MCF 10A (cell line): ENCODE data around the gene UBXN11. TPM values are rescaled to one million over a fixed set of nuclear protein-coding genes. Genes with fewer than 3 reads are reported as not detected.
"Not testable (repeated sequence)": the region's sequence is repeated elsewhere in the genome, so short reads cannot be mapped to it uniquely, and the experiment has no call there.

Experiments
- BruUV-seq: library from RNA; stranded (reverse); fragments of 400-500 nt; replicated peaks from 2 replicates; lab custom pipeline; 2021; lab: Mats Ljungman, UMichigan
- CTCF ChIA-PET: fragments of 300-600 bp; sonication (Branson Sonifier 250); formaldehyde crosslinking; extraction: SDS; loops from one replicate; lab custom pipeline; 2021; ENCODE audit warnings: antibody characterized with exemption, inconsistent platforms; lab: Yijun Ruan, JAX
- POLR2A ChIA-PET: fragments of 300-600, 350-650 bp; sonication (Branson Sonifier 250); formaldehyde crosslinking; extraction: SDS; loops from one replicate; lab custom pipeline; 2020; ENCODE audit warnings: antibody characterized with exemption, inconsistent platforms; lab: Yijun Ruan, JAX
- DNase-seq: peaks from one replicate; pipeline ENCODE4 v3.0.0-alpha.2; 2018; ENCODE audit not compliant: unreplicated experiment
- H3K27ac Mint-ChIP-seq: one replicate; pipeline ENCODE4 v1.8.0; 2022; ENCODE audit warnings: mild to moderate bottlenecking, low read depth, mixed read lengths; ENCODE audit not compliant: unreplicated experiment
- H3K27me3 Mint-ChIP-seq: one replicate; pipeline ENCODE4 v1.8.0; 2022; ENCODE audit warnings: mixed read lengths; ENCODE audit not compliant: insufficient read depth, unreplicated experiment
- H3K36me3 Mint-ChIP-seq: one replicate; pipeline ENCODE4 v1.8.0; 2022; ENCODE audit warnings: mild to moderate bottlenecking, moderate library complexity, mixed read lengths; ENCODE audit not compliant: insufficient read depth, unreplicated experiment
- H3K4me1 Mint-ChIP-seq: one replicate; pipeline ENCODE4 v1.8.0; 2022; ENCODE audit warnings: mixed read lengths; ENCODE audit not compliant: insufficient read depth, unreplicated experiment
- H3K4me3 Mint-ChIP-seq: one replicate; pipeline ENCODE4 v1.8.0; 2022; ENCODE audit warnings: mild to moderate bottlenecking, moderate library complexity, mixed read lengths; ENCODE audit not compliant: unreplicated experiment
- H3K9me3 Mint-ChIP-seq: one replicate; pipeline ENCODE4 v1.8.0; 2022; ENCODE audit warnings: mixed read lengths; ENCODE audit not compliant: unreplicated experiment
- CTCF ChIP-seq: fragments of 200-600 bp; IDR thresholded peaks from one replicate; pipeline ENCODE4 v1.8.0; 2022; ENCODE audit warnings: antibody characterized with exemption, mild to moderate bottlenecking; ENCODE audit not compliant: unreplicated experiment
- intact Hi-C: fragments of 100-400 bp; cut with micrococcal nuclease; formaldehyde crosslinking; loops from 2 replicates; pipeline ENCODE4 v1.14.1; 2022
- total RNA-seq: library from RNA; stranded (reverse); gene quantifications from 2 replicates; pipeline ENCODE4 v1.2.3, GENCODE V29; 2022

UBXN11 gene
- total RNA-seq, 1 experiment from 2014 or later, result 17.7 TPM

GRCh38 chr1:26337206-26337535, 30.7 kb upstream of the UBXN11 start:
- intact Hi-C loops, result no loop called here
- H3K27me3 Mint-ChIP-seq, result no peaks in the 10 kb centered on the region
- no peaks in the 10 kb centered on the region for H3K36me3 Mint-ChIP-seq
- H3K27ac Mint-ChIP-seq, result no peak overlapping the region
- BruUV-seq, result TSS peak; percentile 74
- POLR2A ChIA-PET, result interaction anchor here (0.5 to 1.9 kb wide), 6 partner anchors 12 to 96 kb away, joined by 3 to 6 read pairs (median 4); partner anchors contain the start of gene DHDDS
- no peak for DNase-seq
- peaks cover 6% of the 10 kb centered on the region for H3K4me1 Mint-ChIP-seq
- H3K9me3 Mint-ChIP-seq, result no peaks in the 10 kb centered on the region
- CTCF ChIA-PET, result no interaction called here
- peak overlapping the region; percentile 81 for H3K4me3 Mint-ChIP-seq
- no peak for TF ChIP-seq CTCF

GRCh38 chr1:26336477-26337205, 30.2 kb upstream of the UBXN11 start:
- no peaks in the 10 kb centered on the region for H3K36me3 Mint-ChIP-seq
- no peaks in the 10 kb centered on the region for H3K27me3 Mint-ChIP-seq
- POLR2A ChIA-PET, result interaction anchor here (0.5 to 1.9 kb wide), 9 partner anchors 9 to 1908 kb away, joined by 3 to 6 read pairs (median 4); partner anchors contain the start of gene DHDDS
- CTCF ChIA-PET, result interaction anchor here (0.6 to 1.6 kb wide), 2 partner anchors 15 to 26 kb away, joined by 3 to 5 read pairs; no protein-coding TSS in a partner anchor
- intact Hi-C loops, result loop anchor here (1.0 kb wide), 1 partner anchor 42 kb away; no protein-coding TSS in a partner anchor
- TF ChIP-seq CTCF, result no peak
- peaks cover 8% of the 10 kb centered on the region for H3K4me1 Mint-ChIP-seq
- no peak overlapping the region for H3K27ac Mint-ChIP-seq
- H3K4me3 Mint-ChIP-seq, result peak overlapping the region; percentile 81
- no peaks in the 10 kb centered on the region for H3K9me3 Mint-ChIP-seq
- DNase-seq, result peak; percentile 88
- no TSS peak for BruUV-seq

- intact Hi-C loops, result loop anchor here (1.0 kb wide), 1 partner anchor 42 kb away; no protein-coding TSS in a partner anchor
- DNase-seq, result no peak
- ChIA-PET CTCF (interaction anchor here (0.6 to 1.6 kb wide), 3 partner anchors 14 to 56 kb away, joined by 3 to 5 read pairs (median 3); partner anchors contain the start of gene SH3BGRL3), POLR2A (interaction anchor here (0.5 to 1.9 kb wide), 9 partner anchors 10 to 1909 kb away, joined by 3 to 6 read pairs (median 3); partner anchors contain the start of gene DHDDS)
- TF ChIP-seq CTCF, result no peak
- Mint-ChIP-seq H3K27me3 (no peaks in the 10 kb centered on the region), H3K4me3 (peak overlapping the region; percentile 81), H3K36me3 (no peaks in the 10 kb centered on the region), H3K27ac (no peak overlapping the region), H3K4me1 (peaks cover 14% of the 10 kb centered on the region), H3K9me3 (no peaks in the 10 kb centered on the region)
- BruUV-seq, result TSS peak; percentile 77
These were observed 29.5 kb upstream of the UBXN11 start for GRCh38 chr1:26335774-26336476.

- BruUV-seq, H3K9me3 Mint-ChIP-seq, H3K4me3 Mint-ChIP-seq, H3K27me3 Mint-ChIP-seq, intact Hi-C loops, DNase-seq, H3K36me3 Mint-ChIP-seq, H3K27ac Mint-ChIP-seq: not testable (repeated sequence)
- peaks cover 14% of the 10 kb centered on the region for H3K4me1 Mint-ChIP-seq
- ChIA-PET CTCF (interaction anchor here (0.6 to 0.8 kb wide), 3 partner anchors 56 to 195 kb away, joined by 3 to 5 read pairs (median 3); no protein-coding TSS in a partner anchor), POLR2A (interaction anchor here (0.7 kb wide), 1 partner anchor 425 kb away, joined by 4 read pairs; no protein-coding TSS in a partner anchor)
These were observed 26.9 kb upstream of the UBXN11 start for GRCh38 chr1:26333312-26333711.
